GM19351 (cell line): Measurements from ENCODE around the gene CCNY.

Experiments
- ATAC-seq: cut with Tn5 transposase; IDR thresholded peaks from one replicate; pipeline ENCODE4 v1.9.1; 2021; ENCODE audit warnings: mild to moderate bottlenecking, moderate library complexity; ENCODE audit not compliant: unreplicated experiment

CCNY gene

DNA sequence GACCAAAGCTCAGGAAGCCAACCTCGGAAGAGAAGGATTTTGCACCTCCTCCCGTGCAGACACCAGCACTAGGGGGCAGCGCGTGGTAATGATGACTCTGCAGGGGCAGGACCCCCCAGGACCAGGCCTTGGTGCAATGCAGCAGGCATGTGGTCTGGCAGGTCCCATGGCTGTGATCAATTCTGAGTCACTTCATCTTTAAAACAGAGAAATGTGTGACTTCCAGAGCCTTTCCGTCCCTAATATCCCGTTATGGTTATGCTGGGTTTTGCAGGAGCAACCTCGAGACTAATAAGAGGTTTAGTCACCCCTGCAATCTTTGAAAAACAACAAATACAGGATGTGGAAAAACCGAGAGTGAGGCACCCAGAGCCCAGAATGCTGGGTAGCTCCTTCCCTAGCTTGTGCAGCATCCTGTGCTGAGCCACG, 238.6 kb downstream of the CCNY start:
- no peak for ATAC-seq

DNA sequence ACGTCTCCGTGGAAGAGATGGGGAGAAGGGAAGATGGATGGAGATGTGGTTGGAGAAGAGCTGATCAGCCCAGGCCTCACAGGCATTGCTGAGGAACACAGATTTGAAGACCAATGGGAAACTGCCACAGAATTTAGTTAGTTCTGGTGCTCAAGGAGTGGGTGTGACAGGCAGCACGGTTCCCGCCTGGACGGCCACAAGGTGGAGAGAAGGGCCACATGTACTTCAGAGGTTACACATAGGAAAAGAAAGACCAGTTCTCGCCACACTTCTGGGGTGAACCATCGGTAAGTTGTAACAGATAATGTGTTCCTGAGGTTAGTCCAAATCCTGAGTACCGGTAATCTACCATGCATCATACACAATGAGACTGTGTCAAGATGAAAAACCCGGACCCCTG, 239.3 kb downstream of the CCNY start:
- no peak for ATAC-seq

DNA sequence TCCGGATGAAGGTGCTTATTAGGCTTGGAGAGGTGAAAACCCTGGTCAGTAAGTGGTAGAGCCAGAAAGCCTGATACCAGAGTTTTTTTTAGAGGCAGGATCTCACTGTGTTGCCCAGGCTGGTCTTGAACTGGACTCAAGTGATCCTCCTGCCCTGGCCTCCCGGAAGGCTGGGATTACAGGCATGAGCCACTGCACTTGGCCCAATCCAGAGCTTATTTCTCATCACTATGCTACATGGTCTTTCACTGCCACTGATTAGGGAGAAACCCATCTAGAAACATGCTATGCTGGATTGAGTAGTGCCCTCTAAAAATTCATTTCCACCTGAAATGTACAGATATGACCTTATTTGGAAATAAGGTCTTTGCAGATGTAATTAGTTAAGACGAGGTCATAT, 240.4 kb downstream of the CCNY start:
- no peak for ATAC-seq

DNA sequence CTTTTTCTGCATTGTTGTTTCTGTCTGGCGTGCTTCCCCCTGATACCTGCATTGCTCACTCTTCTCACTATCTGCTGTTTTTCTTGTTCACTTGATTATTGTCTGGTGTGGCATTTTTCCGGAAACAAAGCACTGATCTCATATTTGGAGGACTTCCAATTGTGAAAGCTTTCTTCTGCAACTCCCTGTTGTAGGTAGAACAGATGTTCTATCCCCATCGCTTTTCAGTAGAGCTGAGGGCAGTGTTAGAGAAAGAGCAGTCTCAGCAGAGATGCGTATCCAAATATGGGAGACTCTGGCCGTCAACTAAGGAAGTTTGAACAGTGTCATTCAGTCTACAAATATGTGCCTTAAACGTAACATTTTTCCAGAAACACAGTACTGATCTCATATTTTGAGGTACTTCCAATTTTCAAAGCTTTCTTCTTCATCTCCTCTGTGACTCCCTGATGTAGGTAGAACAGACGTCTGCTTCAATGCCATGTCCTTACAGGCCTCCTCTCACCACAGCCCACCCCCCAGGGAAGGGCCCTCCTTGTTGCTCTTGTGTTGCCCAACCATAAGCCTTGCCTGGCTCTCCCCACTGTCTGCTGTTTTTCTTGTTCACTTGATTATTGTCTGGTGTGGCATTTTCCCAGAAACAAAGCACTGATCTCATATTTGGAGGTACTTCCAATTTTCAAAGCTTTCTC, 241.8 kb downstream of the CCNY start:
- ATAC-seq: no peak

DNA sequence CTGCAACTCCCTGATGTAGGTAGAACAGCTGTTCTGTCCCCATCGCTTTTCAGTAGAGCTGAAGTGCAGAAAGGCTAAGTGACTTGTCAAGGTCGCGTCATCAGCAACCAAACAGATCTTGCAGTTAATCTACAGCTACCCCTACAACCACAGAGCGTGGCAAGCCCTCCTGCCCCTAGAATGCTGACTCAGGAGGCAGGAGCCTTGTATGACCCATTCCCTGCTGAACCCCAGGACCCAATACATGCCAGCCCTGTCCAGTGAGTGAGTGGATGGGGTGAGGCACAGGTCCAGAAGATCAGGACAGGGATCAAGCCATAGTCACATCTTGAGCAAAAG, 242.3 kb downstream of the CCNY start:
- ATAC-seq: no peak

DNA sequence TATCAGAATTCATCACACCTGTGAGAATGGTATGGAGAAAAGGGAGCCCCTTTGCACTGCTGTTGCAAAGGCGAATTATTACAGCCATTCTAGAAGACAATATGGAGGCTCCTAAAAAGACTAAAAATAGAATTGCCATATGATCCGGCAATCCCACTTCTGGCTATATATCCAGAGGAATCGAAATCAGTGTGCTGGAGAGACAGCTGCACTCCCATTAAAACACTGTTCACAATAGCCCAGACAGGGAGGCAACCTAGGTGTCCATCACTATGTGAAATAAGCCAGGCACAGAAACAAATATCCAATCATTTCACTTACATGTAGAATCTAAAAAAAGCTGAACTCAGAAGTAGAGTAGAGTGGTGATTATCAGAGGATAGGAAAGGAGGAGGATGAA, 242.8 kb downstream of the CCNY start:
- ATAC-seq: no peak

DNA sequence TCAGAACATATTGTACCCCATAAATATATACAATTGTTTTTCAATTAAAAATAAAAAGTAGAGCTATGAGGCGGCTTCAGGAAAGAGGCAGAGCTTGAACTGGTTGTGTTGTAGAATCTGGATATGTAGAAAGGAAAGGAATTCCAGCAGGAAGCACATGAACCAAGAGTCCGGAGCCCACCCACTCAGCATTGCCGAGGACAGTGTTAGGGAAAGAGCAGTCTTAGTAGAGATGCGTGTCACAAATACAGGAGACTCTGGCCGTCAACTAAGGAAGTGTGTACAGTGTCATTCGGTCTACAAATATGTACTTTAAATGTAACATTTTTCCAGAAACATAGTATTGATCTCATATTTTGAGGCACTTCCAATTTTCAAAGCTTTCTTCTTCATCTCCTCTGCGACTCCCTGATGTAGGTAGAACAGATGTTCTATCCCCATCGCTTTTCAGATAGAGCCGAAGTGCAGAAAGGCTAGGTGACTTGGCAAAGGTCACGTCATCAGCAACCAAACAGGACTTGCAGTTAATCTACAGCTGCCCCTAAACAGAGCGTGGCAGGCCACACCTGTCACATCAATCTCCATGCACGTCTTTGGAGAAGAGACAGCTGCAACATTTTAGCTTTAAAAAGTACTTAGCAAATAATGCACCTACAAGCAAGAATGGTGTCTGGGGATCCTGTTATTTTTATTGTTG, 243.6 kb downstream of the CCNY start:
- ATAC-seq: no peak

DNA sequence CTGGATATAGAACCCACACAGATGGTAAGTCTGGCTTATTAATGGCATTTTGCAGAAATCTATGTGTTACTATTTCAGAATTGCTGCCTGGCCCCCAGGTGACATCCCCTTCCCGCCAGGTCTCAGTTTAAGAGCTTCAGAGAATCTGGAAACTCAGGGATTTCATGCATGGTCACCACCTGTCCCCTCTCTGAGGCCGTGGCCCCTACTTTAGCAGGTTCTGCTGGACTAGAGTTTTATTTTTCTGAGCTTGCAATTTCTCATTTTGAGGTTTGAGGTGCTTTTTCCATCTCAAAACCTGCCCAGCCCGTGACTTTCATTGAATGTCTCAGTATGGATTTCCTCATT, 244.1 kb downstream of the CCNY start:
- no peak for ATAC-seq

DNA sequence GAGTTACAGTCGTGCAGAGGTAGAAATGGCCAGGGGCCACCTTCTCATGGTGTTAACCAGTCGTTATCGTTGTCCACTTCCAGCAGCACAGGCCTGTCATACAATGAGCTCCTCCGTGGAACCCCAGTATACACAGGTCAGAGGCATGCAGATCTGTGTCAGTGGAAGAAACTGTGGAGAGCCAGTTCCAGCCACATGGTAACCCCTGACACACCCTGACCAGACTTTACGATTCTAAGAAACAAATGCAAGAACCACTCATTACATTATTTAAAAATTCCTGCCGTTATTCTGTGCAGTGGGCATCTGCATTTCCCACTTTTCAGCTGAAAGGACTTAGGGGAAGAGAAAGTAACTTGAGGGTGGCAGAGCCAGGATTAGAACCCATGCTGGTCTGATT, 245.3 kb downstream of the CCNY start:
- ATAC-seq: no peak

DNA sequence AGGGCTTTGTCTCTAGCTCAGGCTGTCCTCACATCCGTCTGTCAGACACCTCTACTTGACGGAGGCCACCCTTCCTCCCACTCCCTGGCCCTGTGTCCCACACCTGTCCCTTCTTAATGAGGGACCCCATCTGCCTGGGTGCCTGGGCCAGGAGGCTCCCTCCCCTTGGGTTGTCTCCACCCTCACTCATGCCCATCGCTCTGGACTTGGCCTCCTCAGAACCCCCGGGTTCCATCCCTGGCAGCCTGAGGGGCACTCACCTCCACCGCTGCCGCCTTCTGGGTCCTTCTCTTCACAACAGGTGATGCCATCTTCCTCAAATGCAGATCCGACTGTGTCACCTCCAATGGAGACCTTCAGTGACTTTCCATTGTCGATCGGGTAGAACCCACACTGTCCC, 248.6 kb downstream of the CCNY start:
- no peak for ATAC-seq

DNA sequence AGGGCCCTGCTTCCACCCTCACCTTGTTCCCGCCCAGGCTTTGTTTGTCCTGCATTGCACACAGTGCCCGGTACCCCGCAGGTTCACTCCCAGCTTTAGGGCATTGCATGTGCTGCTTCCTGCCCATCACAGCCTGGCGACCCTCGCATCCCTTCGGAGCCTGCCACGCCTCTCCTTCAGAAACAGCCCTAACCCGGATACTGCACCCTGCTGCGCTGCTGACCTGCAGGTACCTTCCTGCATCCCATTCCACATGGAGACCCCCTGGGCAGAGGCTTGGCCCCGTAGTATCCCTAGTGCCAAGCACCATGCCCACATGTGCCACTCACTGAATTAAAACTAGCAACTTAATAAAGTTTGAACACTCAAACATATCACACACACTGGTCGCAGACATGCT, 249.0 kb downstream of the CCNY start:
- no peak for ATAC-seq

DNA sequence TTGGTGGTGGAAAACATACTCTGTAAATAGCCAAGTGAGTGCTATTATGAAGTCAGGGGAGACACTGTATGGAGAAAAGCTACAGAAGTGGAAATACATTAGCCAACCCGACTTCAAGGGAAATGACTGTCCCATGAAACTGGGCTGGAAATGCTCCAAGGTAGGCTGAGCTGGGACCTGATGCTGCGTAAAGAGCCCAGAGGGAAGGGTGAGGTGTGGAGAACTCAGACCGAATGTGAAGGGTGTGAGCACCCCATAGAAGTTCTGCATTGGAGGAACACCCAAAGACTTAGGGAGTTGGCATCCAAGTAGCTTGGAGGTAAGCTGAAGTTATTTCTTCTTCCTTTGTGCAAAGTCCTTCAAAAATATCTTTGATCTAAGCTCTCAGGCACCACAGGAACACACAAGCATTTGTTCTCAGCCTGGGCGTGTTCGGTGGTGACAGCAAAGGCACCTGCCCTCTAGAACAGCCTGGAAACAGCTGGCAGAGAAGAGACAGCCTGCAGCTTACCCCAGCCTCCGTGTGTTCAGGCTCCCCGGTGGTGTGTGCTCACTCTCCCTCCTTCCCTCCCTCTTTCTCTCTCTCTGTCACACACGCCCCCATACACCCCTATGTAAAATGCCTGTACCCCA, 249.7 kb downstream of the CCNY start:
- no peak for ATAC-seq

DNA sequence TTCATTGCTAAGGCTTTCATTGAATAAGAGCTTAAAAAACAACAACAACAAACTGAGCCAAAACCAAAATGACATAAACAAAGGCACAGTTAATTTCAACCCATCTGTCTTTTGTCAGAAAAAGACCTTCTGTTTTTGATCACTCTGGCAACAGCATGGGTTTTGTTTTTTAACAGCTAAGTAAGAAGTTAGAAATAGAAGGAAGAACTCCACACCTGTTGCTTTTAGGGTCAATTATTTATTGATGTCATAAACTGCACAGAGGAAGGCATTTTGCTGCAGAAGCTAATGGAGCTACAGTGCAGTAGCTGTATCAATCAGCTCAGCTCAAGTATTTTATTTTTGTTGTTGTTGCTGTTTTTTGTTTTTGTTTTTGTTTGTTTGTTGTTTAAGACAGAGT, 252.5 kb downstream of the CCNY start:
- no peak for ATAC-seq

DNA sequence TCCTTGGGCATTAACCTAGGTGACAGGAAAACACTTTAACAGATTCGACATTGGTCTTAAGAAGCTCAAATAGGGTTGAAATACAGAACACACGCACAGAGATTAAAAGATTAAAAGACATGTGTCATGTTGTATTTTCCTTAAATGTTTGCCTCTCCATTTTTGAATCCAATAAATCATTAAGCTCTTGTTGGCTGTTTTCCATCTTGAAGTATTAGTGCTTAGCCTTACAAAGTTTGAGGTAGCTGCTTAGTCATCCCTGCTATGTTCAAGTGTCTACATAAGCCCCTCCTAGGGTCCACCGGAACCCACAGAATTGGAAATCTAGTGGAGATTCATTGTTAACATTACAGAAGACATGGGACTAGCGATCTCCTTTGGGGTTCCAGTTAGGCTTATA, 256.1 kb downstream of the CCNY start:
- no peak for ATAC-seq

DNA sequence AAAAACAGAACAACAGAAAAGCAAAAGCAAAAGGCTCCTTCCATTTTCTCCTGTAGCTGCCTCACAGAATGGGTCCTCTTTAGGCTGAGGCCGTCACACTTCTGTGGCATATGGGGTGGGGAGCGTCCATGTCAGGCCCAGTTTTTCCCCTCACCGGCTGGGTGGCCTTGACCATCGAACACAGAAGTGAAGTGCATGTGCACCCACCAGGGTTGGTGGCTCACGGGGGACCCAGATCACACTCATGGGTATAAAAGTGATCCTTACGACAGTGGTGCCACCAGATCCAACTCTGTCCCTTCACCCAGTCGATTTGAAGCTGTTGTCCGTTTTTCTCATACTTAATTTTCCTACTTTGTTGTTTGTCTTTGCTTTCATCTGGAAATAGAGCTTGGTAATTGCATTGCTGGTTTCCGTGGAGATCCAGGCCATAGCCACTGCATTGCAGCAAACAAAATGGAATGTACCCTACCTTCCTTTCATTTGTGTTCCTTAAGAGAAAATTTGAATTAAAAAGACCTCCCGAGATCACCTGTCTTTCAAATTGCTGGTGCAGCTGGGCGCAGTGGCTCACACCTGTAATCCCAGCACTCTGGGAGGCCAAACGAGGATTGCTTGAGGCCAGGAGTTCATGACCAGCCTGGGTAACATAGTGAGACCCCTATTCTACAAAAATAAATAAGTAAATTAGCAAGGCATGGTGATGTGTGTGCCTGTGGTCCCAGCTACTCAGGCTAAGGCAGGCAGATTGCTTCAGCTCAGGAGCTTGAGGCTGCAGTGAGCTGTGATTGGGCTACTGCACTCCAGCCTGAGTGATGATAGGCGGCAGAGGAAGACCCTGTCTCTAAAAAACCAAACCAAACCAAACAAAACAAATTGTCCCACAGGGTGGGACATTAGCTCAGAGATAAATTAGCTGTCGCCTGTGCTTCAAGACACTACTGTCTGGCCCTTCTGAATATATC, 258.1 kb downstream of the CCNY start:
- ATAC-seq: no peak

DNA sequence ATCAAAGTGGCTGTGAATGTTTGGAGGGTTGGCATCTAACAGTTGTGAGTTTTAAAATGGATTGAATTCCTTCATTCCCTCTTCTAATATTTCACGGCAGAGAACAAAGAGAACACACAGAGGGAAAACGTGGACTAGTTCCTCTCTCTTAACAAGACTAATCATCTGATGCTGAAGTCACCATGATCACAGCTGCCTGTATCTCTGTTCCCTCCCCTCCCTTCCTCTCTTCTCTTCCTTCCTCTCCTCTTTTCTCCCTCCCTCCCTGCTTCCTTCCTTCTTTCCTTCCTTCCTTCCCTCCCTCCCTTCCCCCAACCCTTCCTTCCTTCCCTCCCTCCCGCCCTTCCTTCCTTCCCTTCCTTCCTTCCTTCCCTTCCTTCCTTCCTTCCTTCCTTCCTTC, 258.8 kb downstream of the CCNY start:
- no peak for ATAC-seq

DNA sequence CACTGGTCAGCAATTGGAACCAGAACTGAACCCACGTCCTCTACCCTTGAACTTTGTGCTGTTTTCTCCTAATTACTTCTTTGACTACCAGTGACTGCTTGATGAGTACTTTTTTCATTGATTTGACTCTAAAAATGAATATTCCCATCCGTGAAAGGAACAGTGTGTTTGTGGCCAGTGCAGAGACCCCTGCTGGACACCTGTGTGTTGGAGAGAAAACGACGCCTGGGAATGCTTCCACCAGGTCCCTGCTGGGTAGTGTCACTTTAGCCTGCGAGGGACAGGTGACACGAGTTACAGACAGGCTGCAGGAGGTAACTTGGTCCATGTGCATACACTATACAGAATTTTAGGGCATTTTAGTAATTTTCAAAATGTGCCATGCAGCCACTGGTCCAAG, 262.1 kb downstream of the CCNY start:
- ATAC-seq: no peak

DNA sequence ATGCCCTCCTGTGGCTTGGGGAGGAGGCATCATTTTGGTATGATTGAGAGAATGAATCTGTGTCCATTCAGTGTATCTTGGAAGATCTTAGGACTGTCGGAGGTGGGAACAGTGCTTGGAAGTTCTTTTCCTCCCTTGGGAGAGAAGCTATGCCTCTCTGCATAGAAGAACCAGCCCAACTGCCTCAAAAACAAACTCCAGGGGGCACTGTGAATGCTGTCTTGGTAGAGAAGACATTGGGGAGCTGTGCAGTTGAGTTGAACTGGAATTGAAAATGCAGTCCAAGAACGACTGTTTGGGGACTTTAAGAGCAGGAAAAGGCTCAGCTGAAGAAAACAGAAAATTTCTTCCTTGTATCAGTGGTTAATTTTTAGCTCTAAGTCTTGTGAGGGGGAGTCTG, 263.9 kb downstream of the CCNY start:
- ATAC-seq: no peak

DNA sequence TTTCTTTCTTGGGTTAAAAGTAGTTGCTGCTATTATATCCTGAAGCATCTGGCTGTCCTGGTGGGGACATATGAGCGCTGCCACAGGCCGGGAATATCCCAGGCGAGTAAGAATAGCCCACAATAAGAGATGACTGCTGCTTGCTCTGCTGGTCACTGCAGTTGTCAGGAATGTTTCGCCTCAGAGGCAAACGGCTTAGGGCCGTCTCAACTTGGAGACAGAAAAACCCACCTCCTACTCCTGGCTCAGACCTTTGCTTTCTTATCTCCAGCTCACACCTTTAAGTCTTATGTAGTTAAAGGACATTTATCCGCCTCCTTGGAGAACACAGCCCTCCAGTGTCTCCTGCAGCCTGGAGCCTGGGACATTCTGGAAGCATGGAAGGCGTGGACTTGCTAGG, 268.9 kb downstream of the CCNY start, which contains the start of gene GJD4:
TSS of gene GJD4 (plus strand) at position 151 of the 400 bp plus-strand sequence. CDS start at position 378, 227 bp downstream.
- no peak for ATAC-seq

DNA sequence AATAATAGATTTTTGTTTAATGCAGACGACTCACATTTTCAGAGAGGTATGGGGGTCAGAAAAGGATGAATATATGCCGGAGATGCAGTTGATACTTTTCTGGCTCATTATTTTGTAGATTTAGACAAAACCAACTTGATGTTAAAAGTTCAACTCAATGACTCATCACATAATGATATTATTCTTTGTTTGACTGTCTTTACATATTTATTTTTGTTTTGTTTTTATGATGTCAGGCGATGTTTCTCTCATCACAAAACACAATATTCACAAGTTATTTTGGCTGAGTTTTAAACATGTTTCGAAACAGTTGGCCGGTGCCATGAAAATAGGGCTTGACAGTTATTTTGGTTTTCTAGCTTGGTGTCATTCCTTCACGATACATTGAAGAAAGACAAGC, 270.1 kb downstream of the CCNY start:
- ATAC-seq: no peak
